ENCODE data around the gene SPAG7.

SPAG7 gene

GRCh38 chr17:4967539-4968485, at the start of gene SPAG7:
SPAG7 (minus strand) TSS chr17:4967817; CDS start chr17:4967804, 13 bp downstream.
- in situ Hi-C loops (cut with MboI; ENCODE audit: low pct_unique_long_range_greater_than_20kb, low sequenced_read_pairs) = no loop called here
- DNase-seq = peak; percentile 99

GRCh38 chr17:5014357-5014756, 46.7 kb upstream of the SPAG7 start:
- in situ Hi-C loops (cut with MboI; ENCODE audit: low pct_unique_long_range_greater_than_20kb, low sequenced_read_pairs) = no loop called here
- no peak for DNase-seq

- in situ Hi-C loops (cut with MboI; ENCODE audit: low pct_unique_long_range_greater_than_20kb, low sequenced_read_pairs) = no loop called here
- no peak for DNase-seq
Measured at GRCh38 chr17:5011928-5012327, 44.3 kb upstream of the SPAG7 start.

GRCh38 chr17:5003214-5003867, 35.7 kb upstream of the SPAG7 start:
- in situ Hi-C loops (cut with MboI; ENCODE audit: low pct_unique_long_range_greater_than_20kb, low sequenced_read_pairs) = no loop called here
- no peak for DNase-seq

- no peak for DNase-seq
- in situ Hi-C loops (cut with MboI; ENCODE audit: low pct_unique_long_range_greater_than_20kb, low sequenced_read_pairs) = no loop called here
Measured at GRCh38 chr17:5002121-5002788, 34.6 kb upstream of the SPAG7 start.

GRCh38 chr17:5000237-5000639, 32.6 kb upstream of the SPAG7 start:
- in situ Hi-C loops (cut with MboI; ENCODE audit: low pct_unique_long_range_greater_than_20kb, low sequenced_read_pairs) = no loop called here
- DNase-seq = no peak

GRCh38 chr17:4999430-5000093, 31.9 kb upstream of the SPAG7 start:
- no peak for DNase-seq
- in situ Hi-C loops (cut with MboI; ENCODE audit: low pct_unique_long_range_greater_than_20kb, low sequenced_read_pairs) = no loop called here

GRCh38 chr17:4998732-4999429, 31.3 kb upstream of the SPAG7 start:
- peak; percentile 12 for DNase-seq
- in situ Hi-C loops (cut with MboI; ENCODE audit: low pct_unique_long_range_greater_than_20kb, low sequenced_read_pairs) = no loop called here

- in situ Hi-C loops (cut with MboI; ENCODE audit: low pct_unique_long_range_greater_than_20kb, low sequenced_read_pairs) = no loop called here
- DNase-seq = peak; percentile 11
Measured at GRCh38 chr17:4998027-4998731, 30.6 kb upstream of the SPAG7 start.

GRCh38 chr17:4997302-4998026, 29.8 kb upstream of the SPAG7 start, which contains the start of the genes INCA1 and KIF1C:
INCA1 (minus strand) TSS chr17:4997522; CDS start chr17:4994437, 3,085 bp downstream.
KIF1C (plus strand) TSS chr17:4997950; CDS start chr17:5000247, 2,297 bp downstream.
- DNase-seq = peak; percentile 92

GRCh38 chr17:4994081-4994595, 26.5 kb upstream of the SPAG7 start:
- DNase-seq = no peak
- in situ Hi-C loops (cut with MboI; ENCODE audit: low pct_unique_long_range_greater_than_20kb, low sequenced_read_pairs) = no loop called here

More at GRCh38 chr17:4997302-4998026, 29.8 kb upstream of the SPAG7 start, which contains the start of the genes INCA1 and KIF1C:
- in situ Hi-C loops (cut with MboI; ENCODE audit: low pct_unique_long_range_greater_than_20kb, low sequenced_read_pairs) = no loop called here

GRCh38 chr17:4987767-4988567, 20.4 kb upstream of the SPAG7 start:
- in situ Hi-C loops (cut with MboI; ENCODE audit: low pct_unique_long_range_greater_than_20kb, low sequenced_read_pairs) = no loop called here
- DNase-seq = no peak

- DNase-seq = peak; percentile 85
- in situ Hi-C loops (cut with MboI; ENCODE audit: low pct_unique_long_range_greater_than_20kb, low sequenced_read_pairs) = no loop called here
Measured at GRCh38 chr17:4986951-4987766, 19.5 kb upstream of the SPAG7 start, which contains the start of gene CAMTA2. CAMTA2 (minus strand) TSS chr17:4987675; CDS start chr17:4986222, 1,453 bp downstream.

GRCh38 chr17:4986403-4986802, 18.8 kb upstream of the SPAG7 start:
- DNase-seq = no peak
- in situ Hi-C loops (cut with MboI; ENCODE audit: low pct_unique_long_range_greater_than_20kb, low sequenced_read_pairs) = no loop called here

- no peak for DNase-seq
- in situ Hi-C loops (cut with MboI; ENCODE audit: low pct_unique_long_range_greater_than_20kb, low sequenced_read_pairs) = no loop called here
Measured at GRCh38 chr17:4982305-4982704, 14.7 kb upstream of the SPAG7 start.
